Stimulated activated CD4-positive, alpha-beta T cell treated with anti-CD3 and anti-CD28 coated beads, TNF-alpha, amount 100 ng/mL, for 24 hours (primary cell): ENCODE measurements around the gene LONRF2.
A peak's percentile ranks its signal among the peaks of the same experiment; 100 is the strongest.
"Not testable (repeated sequence)": the region's sequence is repeated elsewhere in the genome, so short reads cannot be mapped to it uniquely, and the experiment has no call there.

ENCODE experiments used
- DNase-seq, 3 experiments: peaks; one replicate each; pipeline ENCODE4 v3.0.0-alpha.2; 2020; ENCODE audit warnings: low read depth in 3 of 3

Gene LONRF2

DNA sequence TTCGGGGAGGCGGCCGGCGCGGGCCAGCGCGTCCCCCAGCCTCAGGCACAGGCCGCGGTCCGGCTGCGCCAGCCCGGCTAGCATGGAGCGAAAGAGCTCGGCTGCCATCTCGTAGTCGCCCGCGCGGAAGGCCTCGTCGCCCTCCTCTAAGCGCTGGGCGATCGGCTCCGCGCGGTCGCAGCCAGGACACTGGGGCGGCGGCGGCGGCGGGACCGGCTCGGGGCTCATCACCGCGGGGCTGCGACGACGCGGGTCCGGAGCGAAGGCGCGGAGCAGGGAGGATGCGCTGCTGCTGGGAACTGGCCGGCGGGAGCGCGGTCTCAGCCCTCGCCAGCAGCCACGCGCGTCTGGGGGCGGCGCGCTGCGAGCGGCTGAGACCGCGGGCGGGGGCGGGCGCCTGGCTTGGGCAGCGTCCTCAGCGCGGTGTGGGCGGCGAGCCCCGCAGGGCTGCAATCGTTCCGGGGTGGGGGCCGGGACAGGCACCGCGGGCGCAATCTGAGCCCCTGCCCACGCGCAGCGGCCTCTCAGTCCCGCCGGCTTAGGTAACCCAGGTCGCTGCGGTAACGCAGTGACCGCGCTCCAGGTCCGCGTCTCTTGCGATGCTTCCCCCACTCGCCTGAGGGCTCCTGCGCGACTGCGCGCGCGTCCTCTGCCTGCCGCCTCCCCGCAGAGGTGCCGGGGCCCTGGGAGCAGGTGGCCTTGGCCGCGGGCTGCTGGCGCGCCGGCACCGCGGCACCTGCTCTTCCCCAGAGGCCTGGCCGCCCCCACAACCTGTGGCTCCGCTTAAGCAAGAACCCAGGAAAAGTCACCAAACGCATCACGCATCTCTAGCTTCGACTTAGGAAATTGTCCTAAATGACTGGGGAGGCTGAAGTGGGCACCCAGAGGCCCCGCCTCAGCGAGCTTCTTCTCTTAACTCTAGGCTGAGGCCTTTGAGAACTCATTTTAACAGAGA is at the start of gene LONRF2:
Gene LONRF2 (minus strand): TSS at position 636 of the 955 bp plus-strand sequence. CDS start 408 bp downstream, at position 228.
- peak in 1 of 3 experiments; percentile 12 for DNase-seq

DNA sequence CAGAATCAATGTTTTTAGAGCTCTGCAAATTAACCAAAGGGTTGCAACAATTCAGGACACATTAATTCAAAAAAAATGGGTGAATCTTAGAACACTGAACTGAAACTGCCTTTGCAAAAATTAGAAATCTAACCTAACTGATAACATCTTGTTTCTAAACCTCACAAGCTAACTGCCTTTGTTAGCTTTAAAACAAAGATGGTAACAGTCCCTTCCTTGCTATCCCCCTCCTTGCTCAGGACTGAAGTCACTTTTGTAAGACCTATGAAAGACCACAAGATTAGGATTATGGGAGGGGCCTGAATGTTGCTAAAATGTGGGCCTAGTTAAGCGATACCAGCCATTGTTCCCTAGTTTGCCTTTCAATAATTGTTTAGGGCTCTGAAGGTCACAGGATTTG is 44.9 kb upstream of the LONRF2 start:
- DNase-seq = no peak

DNA sequence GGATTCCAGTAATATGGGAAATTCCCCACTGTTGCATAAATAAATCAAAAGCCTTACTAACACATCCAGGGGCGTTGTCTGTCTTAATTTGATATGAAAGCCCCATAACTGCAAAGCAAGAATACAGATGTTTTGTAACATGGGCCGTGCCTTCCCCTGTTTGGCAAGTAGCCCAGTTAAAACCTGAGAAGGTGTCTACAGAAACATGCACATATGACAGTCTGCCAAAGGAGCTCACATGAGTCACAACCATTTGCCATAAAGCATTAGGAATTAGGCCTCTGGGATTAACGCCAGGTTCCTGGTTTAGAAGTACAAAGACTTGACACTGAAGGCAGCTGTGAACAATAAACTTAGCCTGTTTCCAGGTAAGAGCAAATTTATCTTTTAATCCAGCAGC is 43.1 kb upstream of the LONRF2 start:
- DNase-seq = no peak

DNA sequence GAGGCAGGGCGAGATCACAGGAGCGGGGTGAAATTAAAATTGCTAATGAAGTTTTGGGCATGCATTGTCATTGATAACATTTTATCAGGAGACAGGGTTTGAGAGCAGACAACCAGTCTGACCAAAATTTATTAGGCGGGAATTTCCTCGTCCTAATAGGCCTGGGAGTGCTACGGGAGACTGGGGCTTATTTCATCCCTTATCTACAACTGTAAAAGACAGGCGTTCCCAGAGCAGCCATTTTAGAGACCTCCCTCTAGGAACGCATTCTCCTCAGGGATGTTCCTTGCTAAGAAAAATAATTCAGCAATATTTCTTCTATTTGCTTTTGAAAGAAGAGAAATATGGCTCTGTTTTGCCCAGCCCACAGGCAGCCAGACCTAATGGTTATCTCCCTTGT is 40.0 kb upstream of the LONRF2 start:
- not testable (repeated sequence) for DNase-seq

GRCh38 chr2:100359576-100359975 is 37.3 kb upstream of the LONRF2 start:
- no peak for DNase-seq

DNA sequence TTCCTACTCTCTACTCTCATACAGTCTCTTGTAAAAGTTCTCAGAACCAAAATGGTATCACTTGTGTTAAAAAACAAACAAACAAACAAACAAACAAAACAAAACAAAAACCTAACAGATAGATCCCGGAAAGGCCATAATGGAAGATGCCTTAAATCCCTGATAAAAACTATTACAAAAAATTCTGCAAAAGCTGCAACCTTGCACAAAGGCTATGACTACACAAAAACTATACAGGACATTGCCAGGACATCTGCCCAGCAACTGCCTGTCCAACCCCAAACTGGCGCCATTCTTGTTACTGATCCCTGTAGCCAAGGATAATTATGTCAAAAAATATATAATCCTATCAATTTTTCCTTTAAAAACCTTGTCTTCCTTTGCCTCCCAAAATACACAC is 36.3 kb upstream of the LONRF2 start:
- no peak for DNase-seq

GRCh38 chr2:100352521-100352920 is 30.2 kb upstream of the LONRF2 start:
- no peak for DNase-seq

- DNase-seq = no peak
Observed at GRCh38 chr2:100350661-100351185, 28.4 kb upstream of the LONRF2 start.

DNA sequence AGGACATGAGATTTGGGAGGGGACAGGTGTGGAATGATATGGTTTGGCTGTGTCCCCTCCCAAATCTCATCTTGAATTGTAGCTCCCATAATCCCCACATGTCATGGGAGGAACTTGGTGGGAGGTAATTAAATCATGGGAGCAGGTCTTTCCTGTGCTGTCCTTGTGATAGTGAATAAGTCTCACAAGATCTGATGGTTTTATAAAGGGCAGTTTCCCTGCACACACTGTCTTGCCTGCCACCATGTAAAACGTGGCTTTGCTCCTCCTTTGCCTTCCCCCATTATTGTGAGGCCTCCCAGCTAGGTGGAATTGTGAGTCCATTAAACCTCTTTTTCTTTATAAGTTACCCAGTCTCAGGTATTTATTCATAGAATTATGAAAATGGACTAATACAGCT is 22.8 kb upstream of the LONRF2 start:
- not testable (repeated sequence) for DNase-seq

- no peak for DNase-seq
Observed at GRCh38 chr2:100344433-100344832, 22.1 kb upstream of the LONRF2 start.

- not testable (repeated sequence) for DNase-seq
Observed at GRCh38 chr2:100342466-100342865, 20.2 kb upstream of the LONRF2 start.

DNA sequence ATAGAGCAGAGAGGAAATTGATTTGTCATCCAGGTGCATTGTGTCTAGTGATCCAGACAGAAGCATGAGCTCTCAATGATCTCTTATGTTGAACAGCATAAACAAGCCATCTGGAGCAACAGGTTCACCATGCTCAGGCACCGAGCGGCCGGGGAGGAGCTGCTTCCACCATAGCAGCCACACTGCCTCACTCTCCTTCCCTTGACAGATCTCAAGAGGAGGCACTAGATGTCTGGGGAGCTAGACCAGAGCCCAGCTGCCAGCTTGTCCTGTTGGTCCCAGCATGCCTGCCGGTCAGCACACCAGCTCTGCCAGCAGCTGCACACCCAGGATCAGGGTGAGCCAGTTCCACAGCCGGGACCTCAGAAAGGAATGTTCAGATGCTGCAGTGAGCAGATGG is 17.5 kb upstream of the LONRF2 start:
- no peak for DNase-seq

GRCh38 chr2:100334929-100335328 is 12.6 kb upstream of the LONRF2 start:
- DNase-seq = no peak

DNA sequence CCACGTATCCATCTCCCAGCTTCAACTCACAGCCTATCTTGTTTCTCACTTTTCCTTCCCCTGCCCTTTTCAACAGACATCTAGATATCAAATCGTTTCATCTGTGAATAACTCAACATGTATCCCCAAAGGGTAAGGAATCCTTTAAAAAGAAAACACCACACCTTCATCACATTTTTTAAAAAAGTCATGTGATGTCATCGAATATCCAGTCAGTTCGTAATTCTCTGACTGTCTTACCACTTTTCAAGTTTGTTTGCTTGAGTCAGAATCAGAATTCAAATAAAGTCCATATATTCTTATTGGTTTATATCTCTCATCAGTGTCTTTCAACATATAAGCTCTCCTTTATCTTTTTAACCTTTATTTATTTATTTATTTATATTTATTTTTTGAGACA is 5.4 kb upstream of the LONRF2 start:
- no peak for DNase-seq

DNA sequence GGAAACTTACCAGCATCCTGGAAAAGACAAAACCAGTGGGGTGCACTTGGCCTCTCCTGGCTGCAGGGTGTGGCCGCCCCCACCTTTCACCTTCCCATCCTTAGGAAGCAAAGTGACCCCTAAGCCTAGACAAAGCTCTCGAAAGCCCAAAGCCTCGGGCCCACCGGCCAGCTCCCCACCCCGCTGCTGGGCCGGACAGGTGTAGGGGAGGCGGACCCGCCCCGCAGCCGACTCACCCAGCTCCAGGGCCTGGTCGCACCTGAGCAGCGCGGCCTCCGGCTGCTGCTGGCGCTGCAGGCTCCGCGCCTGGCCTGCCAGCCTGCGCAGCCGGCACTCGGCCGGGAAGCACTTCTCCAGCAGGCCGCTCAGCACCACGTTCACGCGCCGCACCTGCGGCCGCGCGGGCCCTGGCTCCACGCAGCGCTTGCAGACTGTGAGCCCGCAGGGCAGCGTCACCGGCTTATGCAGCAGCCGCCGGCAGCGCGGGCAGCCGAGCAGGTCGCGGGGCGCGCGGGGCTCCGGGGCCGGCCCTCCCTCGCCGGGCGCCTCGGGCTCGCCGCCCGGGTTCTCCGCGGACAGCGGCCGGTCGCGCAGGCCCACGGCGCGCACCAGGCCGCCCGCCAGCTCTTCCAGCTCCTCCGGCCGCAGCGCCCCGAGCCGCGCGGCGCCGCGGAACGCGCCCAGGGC is 979 bp downstream of the LONRF2 start:
- DNase-seq = peak in 1 of 3 experiments; percentile 12

- no peak for DNase-seq
Observed at GRCh38 chr2:100320547-100321178, 1.6 kb downstream of the LONRF2 start.

- DNase-seq = no peak
Observed at GRCh38 chr2:100317634-100318033, 4.7 kb downstream of the LONRF2 start.

- no peak for DNase-seq
Observed at GRCh38 chr2:100309973-100310719, 12.2 kb downstream of the LONRF2 start.

GRCh38 chr2:100309311-100309710 is 13.0 kb downstream of the LONRF2 start:
- DNase-seq = no peak

- DNase-seq = no peak
Observed at GRCh38 chr2:100303744-100304143, 18.6 kb downstream of the LONRF2 start.

- no peak for DNase-seq
Observed at GRCh38 chr2:100302585-100302892, 19.8 kb downstream of the LONRF2 start.
